Caco-2 (cell line): ENCODE results near the gene FIBP. TPM values are rescaled to one million over a fixed set of nuclear protein-coding genes. Genes with fewer than 3 reads are reported as not detected.
"Not testable (repeated sequence)": the region's sequence is repeated elsewhere in the genome, so short reads cannot be mapped to it uniquely, and the experiment has no call there.

Experiments
- BruUV-seq: library from RNA; stranded (reverse); fragments of 400-500 nt; replicated peaks from 2 replicates; lab custom pipeline; 2021; lab: Mats Ljungman, UMichigan
- CTCF ChIA-PET: fragments of 300-600 bp; sonication (Branson Sonifier 250); formaldehyde crosslinking; loops from one replicate; lab custom pipeline; 2022; ENCODE audit warnings: antibody characterized with exemption; lab: Charles Lee
- POLR2A ChIA-PET: fragments of 300-600 bp; sonication (Branson Sonifier 250); formaldehyde crosslinking; loops from one replicate; lab custom pipeline; 2022; ENCODE audit warnings: antibody characterized with exemption; lab: Charles Lee
- DNase-seq, 2 experiments: peaks; one replicate each; pipeline versions ENCODE4 v3.0.0 to v3.0.0-alpha.2; 2020 to 2022
- H3K27me3 ChIP-seq: replicated peaks from 2 replicates; pipeline ENCODE4 v1.6.0; 2011; ENCODE audit warnings: low read length; ENCODE audit not compliant: control insufficient read depth, insufficient read depth
- H3K36me3 ChIP-seq: 2 replicates; pipeline ENCODE4 v1.5.1; 2011; ENCODE audit warnings: low read length; ENCODE audit not compliant: control insufficient read depth, insufficient read depth
- H3K4me1 ChIP-seq: fragments of 250-450 bp; sonication (Bioruptor Pico); 2 replicates; pipeline ENCODE4 v1.5.1; 2020; ENCODE audit warnings: mild to moderate bottlenecking
- H3K4me3 ChIP-seq: 2 replicates; pipeline ENCODE4 v1.5.1; 2011; ENCODE audit warnings: low read depth, mild to moderate bottlenecking, control low read depth, low read length
- H3K9me3 ChIP-seq: fragments of 250-450 bp; sonication (Bioruptor Pico); 2 replicates; pipeline ENCODE4 v1.5.1; 2020; ENCODE audit warnings: mild to moderate bottlenecking, moderate library complexity
- H3K27ac Mint-ChIP-seq: one replicate; pipeline ENCODE4 v1.8.0; 2022; ENCODE audit warnings: mixed read lengths; ENCODE audit not compliant: unreplicated experiment
- H3K27me3 Mint-ChIP-seq: one replicate; pipeline ENCODE4 v1.8.0; 2022; ENCODE audit warnings: mixed read lengths; ENCODE audit not compliant: insufficient read depth, unreplicated experiment
- H3K36me3 Mint-ChIP-seq: one replicate; pipeline ENCODE4 v1.8.0; 2022; ENCODE audit warnings: mild to moderate bottlenecking, mixed read lengths; ENCODE audit not compliant: insufficient read depth, unreplicated experiment
- H3K4me1 Mint-ChIP-seq: one replicate; pipeline ENCODE4 v1.8.0; 2022; ENCODE audit warnings: low read depth, mixed read lengths; ENCODE audit not compliant: unreplicated experiment
- H3K4me3 Mint-ChIP-seq: one replicate; pipeline ENCODE4 v1.8.0; 2022; ENCODE audit warnings: mild to moderate bottlenecking, moderate library complexity, mixed read lengths; ENCODE audit not compliant: unreplicated experiment
- H3K9me3 Mint-ChIP-seq: one replicate; pipeline ENCODE4 v1.8.0; 2022; ENCODE audit warnings: mixed read lengths; ENCODE audit not compliant: unreplicated experiment
- CTCF ChIP-seq, 2 experiments: fragments of 200-600 bp in 1 of 2; IDR thresholded peaks; 1 replicate in 1 of 2; 2 replicates in 1 of 2; pipeline versions ENCODE4 v1.5.1 to v1.8.0; 2011 to 2022; ENCODE audit warnings: antibody characterized with exemption in 1 of 2, control low read depth in 1 of 2, inconsistent platforms in 1 of 2, low read depth in 1 of 2, low read length in 1 of 2, mild to moderate bottlenecking in 1 of 2, moderate library complexity in 1 of 2; ENCODE audit not compliant: insufficient read depth in 1 of 2, severe bottlenecking in 1 of 2, unreplicated experiment in 1 of 2
- intact Hi-C: fragments of 100-400 bp; cut with micrococcal nuclease; formaldehyde crosslinking; loops from one replicate; pipeline ENCODE4 v1.10.0; 2022; ENCODE audit not compliant: unreplicated experiment
- total RNA-seq: library from RNA; stranded (reverse); gene quantifications from 2 replicates; pipeline ENCODE4 v1.2.3, GENCODE V29; 2022

FIBP gene
- total RNA-seq, 1 experiment from 2014 or later, result 61.5 TPM

GRCh38 chr11:65894034-65894591 lies 5.8 kb upstream of the FIBP start:
- DNase-seq, result no peak
- Histone ChIP-seq H3K36me3 (no peaks in the 10 kb centered on the region), H3K4me1 (peaks cover 20% of the 10 kb centered on the region), H3K4me3 (no peak overlapping the region), H3K27me3 (no peaks in the 10 kb centered on the region), H3K9me3 (no peaks in the 10 kb centered on the region)
- Mint-ChIP-seq H3K27ac (no peak overlapping the region), H3K9me3 (no peaks in the 10 kb centered on the region), H3K4me3 (no peak overlapping the region), H3K36me3 (peaks cover 30% of the 10 kb centered on the region), H3K27me3 (no peaks in the 10 kb centered on the region), H3K4me1 (peaks cover 17% of the 10 kb centered on the region)
- intact Hi-C loops, result no loop called here
- no TSS peak for BruUV-seq
- ChIA-PET POLR2A (interaction anchor here (0.5 kb wide), 1 partner anchor 108 kb away, joined by 4 read pairs; the partner anchor contains the start of genes BANF1 and EIF1AD), CTCF (no interaction called here)
- TF ChIP-seq CTCF (IDR thresholded peaks at IDR 0.05; ENCODE audit: insufficient read depth in 1 of 2, low read depth in 1 of 2, low read length in 1 of 2, severe bottlenecking in 1 of 2, unreplicated experiment in 1 of 2), result no peak

- H3K27me3 Mint-ChIP-seq, result no peaks in the 10 kb centered on the region
- Histone ChIP-seq H3K36me3 (no peaks in the 10 kb centered on the region), H3K4me1 (peaks cover 18% of the 10 kb centered on the region), H3K4me3 (no peak overlapping the region), H3K27me3 (no peaks in the 10 kb centered on the region), H3K9me3 (no peaks in the 10 kb centered on the region)
- CTCF ChIA-PET, result no interaction called here
- TF ChIP-seq CTCF (IDR thresholded peaks at IDR 0.05; ENCODE audit: insufficient read depth in 1 of 2, low read depth in 1 of 2, low read length in 1 of 2, severe bottlenecking in 1 of 2, unreplicated experiment in 1 of 2), result no peak
- DNase-seq, result no peak
- intact Hi-C loops, result no loop called here
- peaks cover 30% of the 10 kb centered on the region for H3K36me3 Mint-ChIP-seq
- BruUV-seq, result no TSS peak
- POLR2A ChIA-PET, result no interaction called here
- H3K27ac Mint-ChIP-seq, result no peak overlapping the region
- H3K4me1 Mint-ChIP-seq, result peaks cover 21% of the 10 kb centered on the region
- H3K9me3 Mint-ChIP-seq, result no peaks in the 10 kb centered on the region
- no peak overlapping the region for H3K4me3 Mint-ChIP-seq
These were observed 4.5 kb upstream of the FIBP start for GRCh38 chr11:65892661-65893317.

GRCh38 chr11:65892137-65892540 lies 3.9 kb upstream of the FIBP start:
- H3K36me3 ChIP-seq, H3K4me3 ChIP-seq, H3K9me3 Mint-ChIP-seq, H3K9me3 ChIP-seq, H3K27ac Mint-ChIP-seq, intact Hi-C loops, DNase-seq, BruUV-seq, H3K27me3 ChIP-seq, CTCF ChIA-PET, H3K27me3 Mint-ChIP-seq: not testable (repeated sequence)
- Mint-ChIP-seq H3K36me3 (peaks cover 35% of the 10 kb centered on the region), H3K4me3 (peak overlapping the region; percentile 82), H3K4me1 (peaks cover 21% of the 10 kb centered on the region)
- peaks cover 21% of the 10 kb centered on the region for H3K4me1 ChIP-seq
- POLR2A ChIA-PET, result interaction anchor here (2.5 kb wide), 1 partner anchor 7 kb away, joined by 27 read pairs; the partner anchor contains the start of gene FOSL1
